GM12801 (cell line): ENCODE data around the gene SGSH.

Source experiments
- TF ChIP-seq, protein P1 (sequence below): IDR thresholded peaks from one replicate; pipeline ENCODE4 v1.5.1; 2011; ENCODE audit warnings: control low read depth; ENCODE audit not compliant: insufficient read length; ENCODE audit errors: extremely low read depth

SGSH gene

DNA sequence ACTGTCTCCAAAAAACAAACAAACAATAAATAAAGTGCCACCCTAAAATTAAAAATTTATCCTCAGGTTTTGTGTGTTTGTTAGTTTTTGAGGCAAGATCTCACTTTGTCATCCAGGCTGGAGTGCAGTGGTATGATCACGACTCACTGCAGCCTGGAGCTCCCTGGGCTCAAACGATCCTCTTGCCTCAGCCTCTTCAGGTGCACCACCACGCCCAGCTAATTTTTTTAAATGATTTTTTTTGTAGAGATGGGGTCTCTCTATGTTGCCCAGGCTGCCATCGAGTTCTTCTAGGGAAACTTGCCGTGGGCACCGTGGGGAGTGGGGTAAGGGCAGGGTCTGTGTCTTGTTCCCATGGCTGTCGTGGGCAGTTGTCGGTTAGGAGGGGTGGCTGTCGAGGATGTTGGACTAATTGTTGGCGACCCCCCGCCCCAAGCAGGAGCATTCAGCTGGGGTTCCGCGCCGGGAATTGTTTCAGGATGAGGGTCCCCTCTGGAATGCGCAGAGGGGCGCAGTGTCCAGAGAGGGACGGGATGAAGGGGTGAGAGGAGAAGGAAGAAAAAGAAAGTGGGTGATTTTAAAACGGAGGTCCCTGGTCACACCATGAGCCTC, 39.4 kb upstream of the SGSH start:
- TF ChIP-seq, protein P1, sequence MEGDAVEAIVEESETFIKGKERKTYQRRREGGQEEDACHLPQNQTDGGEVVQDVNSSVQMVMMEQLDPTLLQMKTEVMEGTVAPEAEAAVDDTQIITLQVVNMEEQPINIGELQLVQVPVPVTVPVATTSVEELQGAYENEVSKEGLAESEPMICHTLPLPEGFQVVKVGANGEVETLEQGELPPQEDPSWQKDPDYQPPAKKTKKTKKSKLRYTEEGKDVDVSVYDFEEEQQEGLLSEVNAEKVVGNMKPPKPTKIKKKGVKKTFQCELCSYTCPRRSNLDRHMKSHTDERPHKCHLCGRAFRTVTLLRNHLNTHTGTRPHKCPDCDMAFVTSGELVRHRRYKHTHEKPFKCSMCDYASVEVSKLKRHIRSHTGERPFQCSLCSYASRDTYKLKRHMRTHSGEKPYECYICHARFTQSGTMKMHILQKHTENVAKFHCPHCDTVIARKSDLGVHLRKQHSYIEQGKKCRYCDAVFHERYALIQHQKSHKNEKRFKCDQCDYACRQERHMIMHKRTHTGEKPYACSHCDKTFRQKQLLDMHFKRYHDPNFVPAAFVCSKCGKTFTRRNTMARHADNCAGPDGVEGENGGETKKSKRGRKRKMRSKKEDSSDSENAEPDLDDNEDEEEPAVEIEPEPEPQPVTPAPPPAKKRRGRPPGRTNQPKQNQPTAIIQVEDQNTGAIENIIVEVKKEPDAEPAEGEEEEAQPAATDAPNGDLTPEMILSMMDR: no peak

DNA sequence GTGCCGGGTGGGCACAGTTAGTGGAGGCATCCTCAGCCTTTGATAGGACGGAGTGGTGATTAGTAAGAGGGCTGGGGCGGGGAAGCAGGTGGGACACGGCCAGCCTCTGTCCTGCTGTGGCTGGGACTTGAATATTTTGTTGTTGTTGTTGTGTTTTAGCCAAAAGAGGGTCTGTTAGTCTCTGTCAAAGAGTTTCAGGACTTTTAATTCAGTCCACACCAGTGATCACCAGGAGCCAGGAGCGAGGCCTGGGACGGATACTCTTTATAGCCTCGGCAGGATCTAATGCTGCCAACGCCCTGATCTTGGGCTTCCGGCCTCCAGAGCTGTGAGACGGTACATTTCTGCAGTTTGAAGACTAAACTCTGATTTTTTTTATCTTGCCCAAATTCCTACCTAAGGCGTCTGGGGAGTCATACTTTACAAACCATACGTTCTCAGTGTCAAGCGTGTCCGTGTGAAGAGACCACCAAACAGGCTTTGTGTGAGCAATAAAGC, 37.6 kb upstream of the SGSH start:
- TF ChIP-seq, protein P1: no peak

GRCh38 chr17:80256034-80256350, 35.9 kb upstream of the SGSH start:
- TF ChIP-seq, protein P1: no peak

- TF ChIP-seq, protein P1: no peak
Observed at GRCh38 chr17:80254396-80255251, 34.5 kb upstream of the SGSH start.

DNA sequence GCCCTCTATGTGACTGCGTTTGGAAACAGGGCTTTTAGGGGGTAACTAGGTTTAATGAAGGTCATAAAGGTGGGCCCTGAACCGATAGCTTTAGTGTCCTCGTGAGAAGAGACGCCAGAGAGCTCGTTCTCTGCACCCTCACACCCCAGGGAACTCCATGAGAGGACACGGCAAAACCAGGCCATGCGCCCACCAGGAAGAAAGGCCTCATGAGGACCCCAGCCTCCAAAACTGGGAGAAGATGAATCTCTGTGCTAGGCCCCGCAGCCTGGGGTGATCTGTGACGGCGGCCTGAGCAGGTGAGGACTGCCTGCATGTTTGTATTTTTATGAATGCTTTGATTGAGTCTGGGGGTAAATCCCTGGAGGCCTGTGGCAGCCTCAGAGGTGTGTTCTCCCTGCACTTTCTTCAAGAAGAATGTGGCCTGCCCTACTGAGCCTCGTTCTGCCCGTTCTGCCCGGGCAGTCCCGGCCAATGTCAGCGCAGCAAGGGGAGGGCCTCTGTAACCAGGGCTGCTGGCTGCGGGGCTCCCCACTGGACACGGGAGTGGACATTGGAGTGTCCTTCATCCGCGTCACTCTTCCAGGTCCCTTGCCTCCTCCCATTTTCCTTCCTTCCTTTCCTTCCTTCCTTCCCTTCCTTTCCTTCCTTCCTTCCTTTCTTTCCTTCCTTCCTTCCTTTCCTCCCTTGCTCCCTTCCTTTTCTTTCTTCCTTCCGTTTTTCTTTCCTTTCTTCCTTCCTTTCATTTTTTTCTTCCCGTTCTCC, 33.7 kb upstream of the SGSH start:
- TF ChIP-seq, protein P1: no peak

DNA sequence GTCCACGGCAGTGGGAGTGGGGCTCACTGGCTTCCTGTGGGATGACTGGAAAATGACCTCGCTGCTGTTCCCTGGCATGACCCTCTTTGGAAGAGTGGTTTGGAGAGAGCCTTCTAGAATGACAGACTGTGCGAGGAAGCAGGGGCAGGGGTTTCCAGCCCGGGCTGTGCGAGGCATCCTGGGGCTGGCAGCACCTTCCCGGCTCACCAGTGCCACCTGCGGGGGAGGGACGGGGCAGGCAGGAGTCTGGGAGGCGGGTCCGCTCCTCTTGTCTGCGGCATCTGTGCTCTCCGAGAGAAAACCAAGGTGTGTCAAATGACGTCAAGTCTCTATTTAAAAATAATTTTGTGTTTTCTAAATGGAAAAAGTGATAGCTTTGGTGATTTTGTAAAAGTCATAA, 32.7 kb upstream of the SGSH start:
- TF ChIP-seq, protein P1: no peak

- TF ChIP-seq, protein P1: no peak
Observed at GRCh38 chr17:80251966-80252365, 31.8 kb upstream of the SGSH start.
